Measurements from ENCODE around the gene GNA15. TPM values are rescaled to one million over a fixed set of nuclear protein-coding genes. Genes with fewer than 3 reads are reported as not detected.

Gene GNA15
- total and polyA plus RNA-seq, 2 donors (not counting 3 experiments of a cell fraction or from before 2014, with no cell fraction given) = 0.17 TPM; not detected in 1

- Histone ChIP-seq H3K9me1 (replicated peaks; ENCODE audit: control insufficient read depth, extremely low read depth, insufficient read depth, low read length) (no peaks in the 10 kb centered on the region), H3K27ac (ENCODE audit: insufficient read depth, low read depth, low read length) (no peak overlapping the region), H3K4me3 (replicated peaks in 1 of 3; ENCODE audit: insufficient read depth in 1 of 3, low read depth in 1 of 3, low read length in 3 of 3) (no peak overlapping the region), H2AFZ (ENCODE audit: low read depth, low read length) (no peak overlapping the region), H3K9me3 (replicated peaks; ENCODE audit: control insufficient read depth, insufficient read depth, low read length) (no peaks in the 10 kb centered on the region), H3K79me2 (ENCODE audit: control insufficient read depth, insufficient read depth, low read length) (peaks cover 3% of the 10 kb centered on the region), H4K20me1 (replicated peaks; ENCODE audit: control insufficient read depth, extremely low read depth, insufficient read depth, low read length) (no peaks in the 10 kb centered on the region), H3K27me3 (ENCODE audit: control insufficient read depth in 2 of 2, insufficient read depth in 2 of 2, low read length in 2 of 2) (no peaks in the 10 kb centered on the region), H3K36me3 (ENCODE audit: control insufficient read depth in 2 of 2, extremely low read depth in 1 of 2, insufficient read depth in 2 of 2, low read length in 2 of 2) (peaks cover 0 to 12% of the 10 kb centered on the region in 2 experiments), H3K4me1 (ENCODE audit: control insufficient read depth, extremely low read depth, insufficient read depth, low read length) (no peaks in the 10 kb centered on the region), H3K9ac (replicated peaks; ENCODE audit: extremely low read depth, insufficient read depth, low read length) (no peak overlapping the region), H3K4me2 (ENCODE audit: insufficient read depth, low read length) (no peak overlapping the region)
- FAIRE-seq (no peak), DNase-seq (ENCODE audit: low read depth, low spot score) (no peak)
- dilution Hi-C loops (cut with MboI; ENCODE audit: extremely low pct_ligation_motif_present, low sequenced_read_pairs) (no loop called here), intact Hi-C loops (cut with micrococcal nuclease) (no loop called here)
- TF ChIP-seq POLR2A (IDR thresholded peaks at IDR 0.05; ENCODE audit: low read depth, low read length) (no peak), MAX (IDR thresholded peaks at IDR 0.05; ENCODE audit: insufficient read depth, insufficient read length) (no peak), POLR2AphosphoS5 (IDR thresholded peaks at IDR 0.05; ENCODE audit: insufficient read depth, low read depth, low read length) (no peak), JUN (IDR thresholded peaks at IDR 0.05; ENCODE audit: borderline replicate concordance, insufficient read depth, insufficient read length, low read depth) (no peak), FOS (IDR thresholded peaks at IDR 0.05; ENCODE audit: borderline replicate concordance, insufficient read depth, low read length) (no peak), MYC (IDR thresholded peaks at IDR 0.05; ENCODE audit: low read depth, low read length) (no peak), CTCF (IDR thresholded peaks at IDR 0.05; ENCODE audit: extremely low read depth in 1 of 2, insufficient read depth in 1 of 2, low read depth in 1 of 2, low read length in 2 of 2) (no peak), EZH2 (IDR thresholded peaks at IDR 0.05; ENCODE audit: borderline replicate concordance, low read depth, low read length, severe bottlenecking) (no peak), GATA2 (IDR thresholded peaks at IDR 0.05; ENCODE audit: insufficient read depth, insufficient read length, low read depth, low read length) (no peak)
- POLR2A ChIA-PET = no interaction called here
- BruUV-seq (replicated peaks) = no TSS peak
- CTCF ChIA-PET = no interaction called here
These were observed 60.5 kb downstream of the GNA15 start for GRCh38 chr19:3196064-3196932.

Data from endothelial cell of umbilical vein (primary cell).